ENCODE measurements around the gene EEFSEC.

The EEFSEC gene

DNA sequence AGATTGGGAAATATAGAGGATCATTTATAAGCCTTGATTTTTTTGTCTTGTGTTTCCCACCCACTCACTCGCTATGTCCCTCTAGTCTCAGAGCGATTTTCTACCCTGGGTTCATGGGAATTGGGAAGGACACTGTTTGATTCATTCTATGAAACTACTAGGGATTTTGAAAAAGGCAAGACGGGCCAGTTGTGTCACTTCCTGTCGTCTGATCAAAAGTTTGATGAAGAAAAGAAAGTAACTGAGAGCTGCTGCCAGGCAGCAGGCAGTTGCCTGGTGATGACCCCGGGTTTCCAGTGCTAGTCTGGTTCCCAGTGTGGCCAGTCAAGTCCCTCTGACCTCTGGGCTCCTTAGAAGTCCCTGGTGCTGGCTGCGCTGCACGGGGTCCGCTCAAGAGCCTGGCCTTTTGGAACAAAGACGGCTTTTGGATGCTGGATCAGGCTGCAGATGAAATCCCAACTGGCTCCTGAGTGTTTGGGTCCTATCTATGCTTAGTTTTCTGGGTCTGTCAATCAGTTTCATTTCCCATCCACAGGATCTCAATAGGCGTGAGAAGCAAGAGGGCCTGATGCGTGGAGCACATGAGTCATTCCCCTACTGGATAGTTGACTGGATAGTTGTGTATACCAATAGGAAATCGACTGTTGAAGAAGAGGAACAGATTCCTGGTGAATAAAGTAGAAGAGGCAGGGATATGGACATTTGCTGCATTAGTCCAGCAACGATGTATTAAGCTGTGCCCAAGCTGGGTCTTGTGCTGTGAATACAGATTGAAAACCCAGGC is 89.7 kb downstream of the EEFSEC start:
- no peak for DNase-seq (ENCODE audit: low spot score)

DNA sequence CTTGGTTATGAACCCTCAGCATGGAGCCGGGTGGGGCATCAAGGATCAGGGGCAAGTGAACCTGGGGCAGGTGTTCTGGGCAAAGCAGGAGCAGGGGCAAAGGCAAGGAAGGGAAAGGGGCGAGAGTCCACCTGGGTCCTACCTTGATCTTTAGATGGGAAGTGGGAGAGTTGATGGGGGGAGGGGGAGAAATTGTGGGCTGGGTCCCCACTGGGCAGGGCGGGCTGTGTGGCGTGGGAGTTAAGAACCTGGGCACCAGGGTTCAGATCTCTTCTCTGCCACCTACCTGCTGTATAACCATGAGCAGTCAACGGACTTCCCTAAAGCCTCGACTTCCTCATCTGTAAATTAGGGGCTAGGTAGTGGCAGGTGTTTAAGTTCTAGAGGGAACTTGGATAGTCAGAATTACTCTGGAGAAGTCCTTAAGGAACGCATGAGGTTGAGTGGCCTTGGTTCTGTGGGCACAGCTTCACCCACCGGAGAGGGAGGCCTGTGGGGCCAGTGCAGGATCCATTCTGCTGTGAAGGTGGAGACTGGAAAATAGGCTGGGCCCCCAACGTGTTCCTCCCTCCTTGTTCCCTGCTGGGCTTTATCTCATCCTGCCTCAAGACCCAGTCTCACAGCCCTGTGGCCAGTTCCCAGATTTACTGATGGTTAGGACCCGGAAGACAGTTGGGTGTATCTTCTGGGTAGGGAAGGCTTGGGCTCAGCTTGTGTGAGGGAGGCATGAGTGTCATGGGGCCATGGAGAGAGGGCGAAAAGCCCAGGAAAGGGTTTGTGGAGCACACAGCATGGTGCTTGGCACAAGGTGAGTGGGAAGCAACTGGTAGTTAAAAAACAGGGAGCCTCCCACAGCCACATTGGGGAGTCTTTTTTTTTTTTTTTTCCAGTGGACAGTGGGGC is 90.6 kb downstream of the EEFSEC start:
- DNase-seq (ENCODE audit: low spot score) = no peak

DNA sequence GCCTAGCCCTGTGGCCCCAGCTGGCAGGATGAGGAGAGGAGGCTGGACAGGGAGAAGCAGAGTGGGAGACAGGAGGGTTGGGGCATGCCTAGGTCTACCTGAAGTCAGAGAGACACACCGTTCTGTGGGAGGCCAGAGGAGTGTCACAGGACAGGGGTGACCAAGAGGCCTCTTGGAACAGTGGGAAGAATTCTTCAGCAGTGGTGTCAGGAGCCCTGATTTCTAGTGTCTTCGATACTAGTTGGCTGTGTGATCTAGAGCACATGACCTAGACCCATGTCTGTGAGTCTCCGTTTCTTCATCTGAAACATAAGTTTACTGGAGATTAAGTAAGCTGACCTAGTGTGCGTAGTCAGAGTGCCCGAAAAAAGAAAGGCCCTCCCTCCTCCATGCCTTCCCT is 92.2 kb downstream of the EEFSEC start:
- no peak for DNase-seq (ENCODE audit: low spot score)

DNA sequence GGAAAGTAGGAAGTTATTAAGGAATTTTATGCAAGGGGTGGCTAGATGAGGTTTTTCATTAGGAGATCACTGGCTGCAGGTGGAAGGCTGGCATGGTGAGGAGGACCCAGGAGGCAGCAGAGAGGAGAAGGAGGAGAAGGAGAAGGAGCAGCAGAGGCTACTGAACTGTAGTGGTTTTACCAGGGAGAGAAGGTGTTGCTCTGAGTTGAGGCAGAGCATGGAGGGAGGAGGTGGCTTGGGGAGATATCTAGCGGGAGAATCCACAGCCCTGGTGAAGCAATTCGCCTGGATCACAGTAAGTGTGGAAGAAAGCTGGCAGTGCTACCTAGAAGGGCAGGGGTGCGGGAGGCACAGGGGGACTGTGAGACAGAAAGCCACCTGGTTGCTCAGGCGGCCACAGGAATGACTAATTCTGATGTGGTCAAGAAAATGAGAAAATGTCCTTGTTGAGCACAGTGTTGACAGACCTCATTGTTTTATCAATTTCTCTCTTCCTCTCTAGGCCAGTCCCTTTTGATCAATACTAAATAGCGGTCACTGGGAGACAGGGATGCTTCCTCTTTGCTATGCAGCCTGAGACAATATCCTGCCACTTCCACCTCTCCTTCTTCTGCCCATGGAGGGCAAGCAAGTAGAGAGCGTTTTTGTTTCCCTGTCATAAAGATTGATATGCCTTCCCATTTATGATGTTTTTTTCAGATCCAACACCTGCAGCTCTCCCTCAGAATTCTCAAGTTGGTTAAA is 94.6 kb downstream of the EEFSEC start:
- DNase-seq (ENCODE audit: low spot score) = no peak

DNA sequence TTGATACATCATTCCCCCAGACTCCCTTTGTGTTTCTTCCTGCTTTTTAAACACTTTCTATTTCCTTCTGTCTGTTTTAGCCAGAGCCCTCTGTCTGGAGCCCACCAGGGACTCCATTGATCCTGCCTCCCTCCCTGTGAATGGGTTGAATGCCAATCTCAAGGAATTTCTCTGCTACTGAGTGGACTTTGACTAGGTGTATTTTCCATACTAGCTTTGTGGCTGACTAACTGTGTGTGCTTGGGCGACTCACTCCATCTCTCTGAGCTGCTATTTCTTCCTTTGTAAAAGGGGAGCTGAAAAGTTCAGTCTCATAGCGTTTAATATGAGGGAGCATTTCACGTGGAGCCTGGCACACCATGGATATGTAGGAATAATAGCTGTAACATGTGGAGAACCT is 98.8 kb downstream of the EEFSEC start:
- DNase-seq (ENCODE audit: low spot score) = no peak

DNA sequence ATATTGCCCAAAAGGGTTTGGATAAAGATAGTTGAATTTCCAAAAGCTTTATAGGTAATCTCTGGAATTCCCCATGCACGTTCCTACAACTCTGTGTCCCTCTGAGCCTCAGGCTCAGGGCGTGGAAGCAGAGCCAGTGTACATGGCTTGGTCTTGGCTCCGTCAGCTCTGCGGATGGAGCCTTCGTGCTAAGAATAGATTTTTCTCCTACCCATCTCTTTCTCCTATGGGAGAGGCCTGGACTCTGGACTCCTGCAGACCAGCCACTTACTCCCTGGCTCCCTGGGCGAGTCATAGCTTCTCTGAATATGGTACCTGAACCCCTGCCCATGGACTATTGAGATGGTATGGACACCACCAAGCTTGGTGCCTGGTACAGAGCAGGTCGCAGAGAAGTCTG is 99.9 kb downstream of the EEFSEC start:
- no peak for DNase-seq (ENCODE audit: low spot score)

DNA sequence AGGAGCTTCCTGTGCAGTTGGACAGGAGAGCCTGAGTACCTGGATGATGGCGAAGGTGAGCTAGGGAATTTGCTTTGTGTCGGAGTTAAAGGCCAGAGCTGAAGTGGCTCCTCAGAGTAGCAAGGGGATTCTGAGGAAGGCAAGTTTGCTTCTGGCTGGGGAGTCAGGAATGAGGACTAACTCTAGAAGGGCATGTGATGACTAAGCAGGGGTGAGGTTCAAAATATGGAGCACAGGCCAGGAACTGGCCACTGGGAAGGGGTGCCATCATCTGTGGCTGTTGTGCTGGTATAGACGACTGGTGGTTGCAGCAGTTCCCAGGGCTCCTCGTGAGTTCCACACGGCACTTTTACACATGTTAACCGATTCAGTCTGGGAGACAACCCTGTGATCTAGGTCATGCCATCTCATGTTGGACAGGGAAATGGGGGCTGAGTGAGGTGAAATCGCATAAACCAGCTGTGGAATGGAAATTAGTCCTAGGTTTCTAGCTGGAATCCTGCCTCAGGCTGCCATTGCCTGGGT is 100.8 kb downstream of the EEFSEC start:
- no peak for DNase-seq (ENCODE audit: low spot score)

DNA sequence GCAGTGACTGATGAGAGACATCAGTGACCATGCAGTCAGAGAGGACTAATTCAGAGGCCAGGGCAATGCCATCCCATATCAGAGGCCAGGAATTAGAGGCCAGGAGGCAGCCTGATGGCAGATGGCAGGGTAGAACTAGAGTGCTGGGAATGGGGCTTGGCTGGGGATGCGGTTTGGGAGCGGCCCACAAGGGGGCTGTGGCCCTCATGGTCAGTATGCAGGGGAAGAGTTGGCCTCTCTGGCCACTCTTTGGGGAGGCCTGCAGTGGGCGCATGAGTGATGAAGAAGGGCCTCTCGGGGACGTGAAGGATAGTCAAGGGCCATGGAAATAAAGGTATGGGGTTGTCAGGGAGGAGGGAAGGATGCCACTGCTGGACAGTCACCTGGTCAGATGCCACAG is 101.7 kb downstream of the EEFSEC start:
- DNase-seq (ENCODE audit: low spot score) = no peak

DNA sequence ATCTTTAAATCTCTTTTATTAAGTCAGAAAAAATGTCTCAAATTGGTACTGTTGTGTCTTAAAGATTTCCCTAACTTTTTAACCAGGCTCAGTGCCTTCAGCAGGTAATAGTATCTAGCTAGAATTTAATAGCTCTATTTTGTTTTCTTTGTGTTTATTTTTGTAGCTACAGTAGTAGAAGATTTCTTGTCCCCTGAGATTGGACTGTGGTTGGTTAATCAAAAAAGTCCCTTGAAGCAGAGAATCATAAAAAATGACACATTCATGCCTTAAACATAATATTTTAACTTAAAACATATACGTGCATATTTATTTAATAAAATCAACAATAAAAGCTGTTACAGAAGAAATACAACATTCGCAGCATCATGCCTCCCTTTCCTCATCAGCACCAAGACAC is 102.8 kb downstream of the EEFSEC start:
- DNase-seq (ENCODE audit: low spot score) = no peak

DNA sequence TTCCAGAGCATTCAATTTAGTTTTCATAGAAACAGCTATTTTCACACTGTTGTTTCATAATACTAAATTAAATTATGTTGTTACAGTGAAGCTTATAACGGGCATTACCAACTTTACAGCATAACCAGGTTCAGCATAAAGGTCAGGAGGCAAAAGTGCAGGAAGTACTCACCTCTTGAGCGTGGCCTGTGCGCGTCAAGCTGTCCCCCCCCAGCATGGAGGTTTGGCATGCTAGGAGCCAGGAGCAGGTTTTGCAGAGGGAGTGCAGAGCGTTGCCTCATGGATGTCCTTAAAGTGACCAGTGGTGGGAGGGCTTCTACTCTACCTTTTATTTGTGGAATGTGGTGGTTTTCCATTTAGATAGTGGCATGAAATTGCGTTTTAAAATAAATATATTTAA is 104.4 kb downstream of the EEFSEC start:
- no peak for DNase-seq (ENCODE audit: low spot score)

DNA sequence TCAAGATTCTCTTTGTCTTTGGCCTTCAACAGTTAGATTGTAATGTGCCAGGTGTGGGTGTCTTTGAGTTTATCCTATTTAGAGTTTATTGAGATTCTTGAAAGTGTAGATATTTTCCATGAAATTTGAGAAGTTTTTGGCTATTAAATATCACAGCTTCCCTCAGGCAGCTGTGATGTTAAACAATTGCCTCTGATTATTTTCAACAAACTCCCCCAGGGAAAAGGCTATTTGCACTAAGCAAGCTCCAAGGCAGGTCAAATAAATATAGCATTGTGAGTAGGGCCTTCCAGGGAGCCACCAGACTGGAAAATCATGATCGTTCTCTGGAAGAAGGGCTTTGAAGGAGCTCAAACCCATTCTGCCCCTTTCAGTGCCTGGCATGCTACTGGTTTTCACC is 107.0 kb downstream of the EEFSEC start:
- no peak for DNase-seq (ENCODE audit: low spot score)

DNA sequence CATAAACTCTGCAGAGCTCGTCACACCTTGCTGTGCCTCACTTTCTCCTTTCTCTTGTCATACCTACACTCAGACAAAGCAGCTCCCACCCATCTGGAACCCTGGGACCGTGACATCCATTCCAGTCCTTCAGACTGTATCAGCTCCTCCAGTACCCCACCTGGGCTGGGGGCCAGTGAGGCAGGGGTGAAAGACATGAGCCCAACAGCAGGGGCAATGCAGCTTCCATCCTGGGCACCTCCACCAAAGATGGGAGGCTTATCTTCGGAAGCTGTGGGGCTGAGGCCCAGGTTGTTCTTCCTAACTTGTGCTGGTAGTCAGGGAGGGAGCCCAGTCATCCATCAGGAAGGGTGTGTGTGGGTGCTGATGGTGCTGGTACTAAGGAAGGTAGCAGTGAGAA is 109.2 kb downstream of the EEFSEC start:
- DNase-seq (ENCODE audit: low spot score) = no peak

DNA sequence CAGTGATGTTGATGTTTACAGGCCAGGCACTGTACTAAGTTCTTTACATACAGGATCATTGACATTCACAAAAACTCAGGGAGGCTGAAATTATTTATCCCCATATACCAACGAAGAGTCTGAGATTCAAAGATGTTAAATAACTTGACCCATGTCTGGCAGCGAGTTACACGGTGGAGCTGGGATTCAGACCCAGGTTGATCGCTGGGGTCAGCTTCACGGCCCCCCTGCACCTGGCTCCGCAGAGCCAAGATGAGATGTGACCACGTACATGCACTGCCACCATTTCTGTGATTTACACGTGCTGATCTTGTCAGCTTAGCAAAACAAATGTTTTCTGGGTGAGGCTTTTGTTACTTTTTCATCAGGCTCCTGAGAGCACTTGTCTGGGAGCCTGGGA is 109.8 kb downstream of the EEFSEC start:
- DNase-seq (ENCODE audit: low spot score) = no peak

DNA sequence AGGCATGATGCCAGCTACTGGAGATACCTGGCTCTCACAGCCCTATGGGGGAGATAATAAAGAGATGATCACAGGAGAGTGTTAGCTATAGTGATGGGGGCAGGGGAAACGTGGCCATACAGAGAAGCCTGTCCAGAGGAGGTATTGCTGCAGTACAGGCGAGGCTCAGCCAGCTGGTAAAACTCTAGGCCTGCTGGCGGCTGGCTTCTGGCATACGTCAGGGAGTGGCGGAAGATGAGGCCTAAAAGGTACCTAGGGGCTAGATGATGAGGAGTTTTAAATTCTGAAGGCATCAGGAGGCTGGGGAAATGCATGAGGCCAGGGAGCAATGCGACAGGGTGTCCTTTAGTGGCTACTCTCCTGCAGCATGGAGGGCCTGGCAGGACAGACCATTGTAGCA is 110.7 kb downstream of the EEFSEC start:
- DNase-seq (ENCODE audit: low spot score) = no peak

DNA sequence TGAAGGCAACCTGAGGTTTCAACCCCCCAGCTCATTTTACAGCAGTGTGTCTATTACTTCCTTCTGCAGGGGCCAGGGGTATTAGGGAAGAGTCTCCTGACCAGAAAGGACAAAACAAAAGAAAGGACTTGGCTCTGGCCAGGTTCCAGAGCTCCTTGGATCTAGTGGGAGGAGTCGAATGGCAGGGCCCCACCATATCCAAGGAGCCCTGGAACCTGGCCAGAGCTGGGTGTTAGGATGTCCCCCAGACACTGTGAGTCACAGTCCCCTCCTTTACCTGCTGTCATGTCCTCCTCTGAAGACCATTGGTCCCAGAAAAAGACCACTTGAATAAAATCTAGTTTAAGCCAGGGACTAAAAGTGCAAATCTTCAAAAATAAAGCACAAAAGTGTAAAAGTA is 113.2 kb downstream of the EEFSEC start:
- DNase-seq (ENCODE audit: low spot score) = no peak

DNA sequence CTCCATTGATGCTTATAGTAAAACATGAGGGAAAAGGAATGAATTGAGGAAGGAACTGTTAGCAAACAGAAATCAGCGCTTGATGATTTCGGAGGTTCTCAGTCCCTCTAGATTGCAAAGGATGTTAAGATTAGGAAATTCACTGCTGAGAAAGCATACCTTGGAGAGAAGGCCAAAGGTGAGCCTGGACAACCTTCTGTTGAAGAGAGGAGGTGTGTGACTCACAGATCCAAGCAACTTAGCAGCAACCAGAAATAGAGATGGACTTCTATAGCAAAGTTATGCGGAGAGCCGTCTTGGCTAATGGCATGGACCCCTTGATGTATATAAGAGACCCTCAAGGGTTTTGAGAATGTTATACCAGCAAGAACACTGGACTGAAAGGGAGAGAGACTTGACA is 114.3 kb downstream of the EEFSEC start:
- no peak for DNase-seq (ENCODE audit: low spot score)

DNA sequence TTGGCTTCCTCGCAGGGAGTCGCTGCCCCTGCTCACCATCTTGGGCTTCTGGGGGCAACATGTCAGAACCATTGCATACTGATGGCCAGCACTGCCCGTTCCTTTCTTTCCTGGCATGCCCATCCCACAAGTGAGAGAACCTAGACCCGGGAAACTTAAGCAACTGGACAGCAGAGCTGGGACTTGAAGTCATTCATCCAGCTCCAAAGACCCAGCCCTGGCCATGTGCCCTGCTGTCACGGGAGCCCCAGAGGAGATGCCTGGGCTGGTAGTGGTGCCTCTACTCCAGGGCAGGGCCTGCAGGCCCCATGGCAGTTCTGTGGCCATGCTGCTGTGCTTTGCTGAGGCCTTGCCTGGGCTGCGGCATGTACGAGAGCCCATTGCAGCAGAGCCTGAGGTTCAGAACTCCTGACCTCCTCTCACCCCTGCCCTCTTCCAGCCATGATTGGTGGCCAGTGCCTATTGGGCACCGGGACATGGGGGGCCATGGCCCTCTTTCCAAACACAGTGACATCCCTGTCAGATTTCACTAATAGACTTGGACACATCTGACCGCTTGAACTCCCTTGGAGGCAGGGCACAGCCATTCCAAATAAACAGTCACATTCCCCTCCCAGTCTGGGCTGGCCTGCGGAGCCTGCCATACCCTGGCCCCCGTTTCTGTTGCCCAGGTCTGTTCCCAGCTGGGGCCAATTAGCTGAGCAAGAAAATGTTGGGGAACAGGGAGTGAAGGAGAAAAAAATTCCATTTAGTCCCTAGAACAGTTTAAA is 115.9 kb downstream of the EEFSEC start:
- no peak for DNase-seq (ENCODE audit: low spot score)

DNA sequence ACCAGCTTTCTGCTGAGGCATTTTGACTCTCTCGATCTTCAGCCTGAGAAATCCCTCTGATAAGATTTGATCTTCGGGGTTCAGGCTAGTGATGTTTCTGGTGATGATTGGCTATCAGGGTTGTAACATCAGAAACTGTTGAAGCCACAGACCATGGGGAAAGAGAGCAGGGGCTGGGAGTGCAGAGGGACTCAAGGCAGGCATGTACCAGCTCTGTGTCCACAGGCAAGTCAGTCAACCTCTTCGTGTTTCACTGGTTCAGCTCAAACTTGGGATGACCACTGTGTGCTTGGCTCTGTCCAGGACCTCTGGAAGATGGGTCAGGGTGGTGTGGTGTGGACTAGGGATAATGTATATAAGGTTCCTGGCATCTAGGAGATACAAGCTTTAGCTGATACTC is 116.5 kb downstream of the EEFSEC start:
- no peak for DNase-seq (ENCODE audit: low spot score)

DNA sequence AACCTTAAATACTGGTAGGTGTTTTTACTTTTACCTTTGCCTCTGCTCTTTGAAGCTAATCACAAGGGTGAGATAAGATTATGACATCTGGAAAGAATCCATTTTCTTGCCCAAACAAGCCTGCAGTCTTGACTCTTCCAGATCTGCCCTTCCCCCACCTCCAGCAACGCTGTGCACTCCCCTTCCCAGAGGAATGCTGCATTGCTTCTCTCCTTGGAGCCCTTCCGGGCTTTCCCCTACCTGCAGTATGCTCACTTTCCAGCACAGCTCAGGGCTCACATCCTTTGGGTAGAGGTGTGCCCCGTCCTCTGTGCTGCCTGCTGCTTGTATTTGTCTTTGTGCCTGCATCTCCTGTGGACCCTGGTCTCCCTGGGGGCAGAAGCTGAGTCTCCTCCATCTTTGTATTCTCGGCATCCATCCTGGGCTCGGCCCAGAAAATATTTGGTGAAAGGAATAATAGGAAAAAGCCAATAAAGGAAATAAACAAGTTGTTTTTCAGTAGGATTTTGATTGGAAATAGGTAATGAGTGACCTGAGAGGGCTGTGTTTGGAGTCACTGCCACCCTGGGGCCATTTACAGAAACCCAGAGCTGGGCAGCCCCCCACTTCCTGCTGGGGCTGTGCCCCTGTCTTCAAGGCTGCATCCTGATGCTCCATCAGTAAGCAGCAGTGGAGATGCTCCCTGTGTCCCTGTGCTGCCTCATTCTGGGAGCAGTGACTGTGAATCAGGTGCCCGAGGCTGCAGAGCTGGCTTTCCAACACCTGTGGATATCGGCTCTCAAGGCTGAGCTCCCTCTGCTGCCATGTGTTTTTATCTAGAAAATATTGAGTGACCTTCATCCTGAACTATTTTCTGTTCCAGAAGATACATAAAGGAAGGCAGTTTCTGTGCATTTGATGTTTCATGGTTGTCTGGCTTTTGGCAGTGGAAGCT is 117.5 kb downstream of the EEFSEC start:
- DNase-seq (ENCODE audit: low spot score) = no peak

DNA sequence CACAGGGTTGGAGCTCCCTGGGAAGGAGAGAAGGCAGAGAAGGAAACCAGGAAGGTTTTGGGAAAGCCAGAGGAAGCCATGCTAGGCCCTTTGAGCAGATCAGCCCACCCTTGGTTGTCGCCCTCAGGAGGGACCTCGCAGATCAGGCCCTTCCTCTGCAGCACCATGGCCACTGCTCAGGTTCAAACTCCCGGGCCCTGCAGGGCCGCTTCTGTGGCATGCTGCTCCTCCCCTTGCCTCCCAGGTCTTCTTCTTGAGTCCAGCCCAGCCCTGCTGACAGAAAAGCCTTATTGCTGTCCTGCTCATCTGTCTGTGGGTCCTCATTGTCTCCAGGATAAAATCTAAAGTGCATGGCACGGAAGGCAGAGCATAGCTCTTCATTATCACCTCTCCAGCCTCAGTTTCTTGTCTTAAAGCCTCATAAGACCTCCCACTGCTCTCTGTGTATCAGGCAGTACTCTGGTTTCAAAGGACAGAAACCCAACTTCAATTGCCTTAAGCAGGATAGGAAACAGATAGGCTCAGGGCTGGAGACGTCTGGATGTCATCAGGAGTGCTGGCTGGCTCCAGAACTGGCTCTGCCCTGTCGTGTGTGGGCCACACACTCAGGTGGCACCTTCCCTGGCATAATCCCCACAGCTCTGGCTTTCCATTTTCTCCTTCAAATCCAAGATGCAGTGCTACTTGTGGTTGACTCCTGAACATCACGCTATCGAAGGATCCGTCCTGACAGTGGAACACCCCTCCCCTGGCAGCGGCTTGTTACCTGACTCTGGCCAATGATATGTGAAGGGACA is 118.5 kb downstream of the EEFSEC start:
- no peak for DNase-seq (ENCODE audit: low spot score)
